NCI-H526 treated with DMSO at 0.1 percent for 48 hours (cell line): ENCODE measurements around the gene CYP4F8.
"Not testable (repeated sequence)": the region's sequence is repeated elsewhere in the genome, so short reads cannot be mapped to it uniquely, and the experiment has no call there.

Source experiments
- DNase-seq: peaks from one replicate; lab custom pipeline; 2025; lab: John Stamatoyannopoulos, UW

Gene CYP4F8

GRCh38 chr19:15614507-15615379 lies at the start of gene CYP4F8:
TSS of gene CYP4F8 (plus strand) at chr19:15615218. CDS start at chr19:15615617, 399 bp downstream.
- DNase-seq, result no peak

DNA sequence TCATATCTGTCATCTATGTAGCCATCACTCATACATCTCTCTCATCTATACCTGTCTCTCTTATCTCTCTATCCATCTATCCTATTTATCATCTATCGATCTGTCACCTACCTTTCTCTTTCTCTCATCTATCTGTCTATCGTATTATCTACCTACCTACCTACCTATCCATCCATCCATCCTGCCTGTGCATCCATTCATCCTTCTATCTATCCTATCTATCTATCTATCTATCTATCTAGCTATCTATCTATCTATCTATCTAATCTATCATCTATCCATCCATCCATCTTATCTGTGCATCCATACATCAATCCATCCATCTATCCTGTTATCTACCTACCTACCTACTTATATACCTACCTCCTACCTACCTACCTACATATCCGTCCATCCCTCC lies 44.6 kb upstream of the CYP4F8 start:
- DNase-seq, result no peak

DNA sequence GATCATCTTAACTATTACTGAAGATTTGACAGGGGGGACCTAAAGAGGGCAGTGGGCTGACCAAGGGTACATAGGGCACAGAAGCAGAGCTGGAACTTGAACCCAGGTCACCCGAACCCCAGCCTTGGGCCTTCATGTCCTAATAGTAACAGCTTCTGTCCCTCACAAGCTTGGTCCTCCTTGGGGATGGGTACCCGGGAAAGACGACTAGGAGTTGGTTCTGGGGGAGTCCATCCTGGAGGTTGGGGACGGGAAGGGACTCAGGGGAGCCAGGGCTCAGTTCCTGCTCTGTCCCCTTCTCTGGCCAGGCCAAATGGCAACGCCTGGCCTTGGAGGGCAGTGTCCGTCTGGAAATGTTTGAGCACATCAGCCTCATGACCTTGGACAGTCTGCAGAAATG lies 39.6 kb upstream of the CYP4F8 start:
- no peak for DNase-seq

DNA sequence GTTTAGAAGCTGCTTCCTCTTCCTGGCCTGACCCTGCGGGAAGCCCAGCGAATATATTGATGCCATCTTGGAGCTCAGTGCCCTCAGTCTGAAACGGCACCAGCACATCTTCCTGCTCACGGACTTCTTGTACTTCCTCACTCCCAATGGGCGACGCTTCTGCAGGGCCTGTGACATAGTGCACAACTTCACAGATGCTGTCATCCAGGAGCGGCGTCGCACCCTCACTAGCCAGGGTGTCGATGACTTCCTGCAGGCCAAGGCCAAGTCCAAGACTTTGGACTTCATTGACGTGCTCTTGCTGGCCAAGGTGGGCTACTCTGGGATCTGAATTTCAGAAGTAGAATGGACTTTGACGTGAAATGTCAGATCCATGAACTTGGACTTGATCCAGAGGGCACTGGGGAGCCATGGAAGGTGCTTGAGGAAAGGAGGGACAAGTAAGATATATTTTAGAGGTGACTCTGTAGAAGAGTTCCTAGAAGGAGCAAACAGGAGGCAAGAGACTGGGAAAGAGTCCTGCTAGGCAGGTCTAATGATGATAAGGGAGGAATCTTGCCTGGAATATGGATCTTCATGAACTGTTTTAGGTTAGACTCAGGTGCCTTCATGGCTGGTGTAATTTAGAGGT lies 38.4 kb upstream of the CYP4F8 start:
- DNase-seq, result no peak

DNA sequence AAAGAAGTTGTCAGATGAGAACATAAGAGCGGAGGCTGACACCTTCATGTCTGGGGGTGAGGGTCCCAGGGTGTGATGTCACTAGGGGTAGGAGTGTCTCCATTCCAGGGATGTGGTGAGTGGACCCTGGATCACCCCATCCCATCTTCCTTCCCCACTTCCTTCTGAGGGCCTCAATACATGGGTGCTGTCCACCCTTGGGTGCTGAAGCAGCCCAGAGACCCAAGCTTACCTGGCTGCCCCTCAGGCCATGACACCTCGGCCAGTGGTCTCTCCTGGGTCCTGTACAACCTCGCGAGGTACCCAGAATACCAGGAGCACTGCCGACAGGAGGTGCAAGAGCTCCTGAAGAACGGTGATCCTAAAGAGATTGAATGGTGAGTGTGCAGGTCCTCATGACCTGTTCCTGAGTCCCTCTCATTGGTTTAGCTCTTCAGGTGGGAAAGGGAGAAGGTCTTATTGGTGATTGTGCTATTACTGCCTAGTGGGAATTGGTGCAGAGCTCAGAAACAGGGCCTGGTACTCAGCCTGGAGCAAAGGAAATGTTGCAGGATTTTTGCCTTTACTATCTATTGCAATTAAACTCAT lies 37.7 kb upstream of the CYP4F8 start:
- no peak for DNase-seq

GRCh38 chr19:15583346-15583745 lies 31.7 kb upstream of the CYP4F8 start:
- no peak for DNase-seq

DNA sequence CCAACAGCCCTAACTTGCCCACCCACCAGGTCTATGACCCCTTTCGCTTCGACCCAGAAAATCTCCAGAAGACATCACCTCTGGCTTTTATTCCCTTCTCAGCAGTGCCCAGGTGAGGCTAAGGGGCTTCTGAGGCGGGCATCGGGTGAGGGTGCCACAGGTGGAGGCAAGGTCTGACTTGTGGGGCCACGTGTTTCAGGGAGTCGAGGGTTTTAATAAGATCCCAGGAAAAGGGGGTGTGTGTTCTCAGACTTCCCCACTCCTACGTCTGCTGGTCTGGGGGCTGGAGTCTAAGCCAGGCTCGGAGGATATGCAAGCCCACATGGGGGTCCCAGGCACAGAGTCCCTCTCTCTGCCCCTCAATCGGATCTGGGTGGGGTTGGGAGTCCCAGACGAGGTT lies 30.9 kb upstream of the CYP4F8 start:
- DNase-seq, result no peak

GRCh38 chr19:15584541-15585115 lies 30.4 kb upstream of the CYP4F8 start:
- DNase-seq, result peak; percentile 3

DNA sequence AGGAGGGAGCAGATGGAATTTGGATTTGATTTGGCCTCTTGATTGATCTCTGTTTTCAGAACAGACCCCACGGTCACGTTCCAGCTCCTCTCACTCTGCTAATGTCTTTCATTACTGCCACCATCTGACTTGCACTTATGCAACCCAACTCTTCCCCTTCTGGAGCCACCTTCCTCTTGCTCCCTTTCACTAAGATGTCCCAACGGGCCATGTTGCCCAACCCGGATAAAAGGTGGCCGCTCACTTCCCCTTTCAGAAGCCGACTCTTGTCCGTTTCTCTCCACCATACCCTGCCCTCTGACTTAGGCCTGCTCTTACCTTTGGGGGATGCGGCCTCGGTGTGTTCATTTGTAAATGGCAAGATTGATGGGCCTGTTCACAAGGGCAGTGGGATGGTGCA lies 27.4 kb upstream of the CYP4F8 start:
- DNase-seq, result no peak

DNA sequence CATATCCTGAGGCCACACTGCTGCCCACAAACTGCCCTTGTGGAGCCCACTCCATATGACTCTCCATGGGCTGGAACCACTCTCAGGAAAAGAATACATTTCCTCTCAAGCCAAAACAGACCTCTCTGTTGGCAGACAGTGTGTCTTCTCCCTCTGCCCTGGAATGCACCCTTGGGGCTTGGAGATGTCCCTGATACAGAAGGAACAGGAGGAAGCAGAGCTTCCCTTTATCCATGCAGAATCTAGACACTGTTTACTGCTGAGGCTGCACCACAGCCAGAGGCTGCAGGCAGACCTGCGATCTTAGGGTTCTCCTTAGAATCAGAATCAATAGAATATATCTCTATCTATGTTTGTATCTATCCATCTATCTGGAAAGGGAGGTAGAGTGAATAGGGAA lies 26.8 kb upstream of the CYP4F8 start:
- no peak for DNase-seq

DNA sequence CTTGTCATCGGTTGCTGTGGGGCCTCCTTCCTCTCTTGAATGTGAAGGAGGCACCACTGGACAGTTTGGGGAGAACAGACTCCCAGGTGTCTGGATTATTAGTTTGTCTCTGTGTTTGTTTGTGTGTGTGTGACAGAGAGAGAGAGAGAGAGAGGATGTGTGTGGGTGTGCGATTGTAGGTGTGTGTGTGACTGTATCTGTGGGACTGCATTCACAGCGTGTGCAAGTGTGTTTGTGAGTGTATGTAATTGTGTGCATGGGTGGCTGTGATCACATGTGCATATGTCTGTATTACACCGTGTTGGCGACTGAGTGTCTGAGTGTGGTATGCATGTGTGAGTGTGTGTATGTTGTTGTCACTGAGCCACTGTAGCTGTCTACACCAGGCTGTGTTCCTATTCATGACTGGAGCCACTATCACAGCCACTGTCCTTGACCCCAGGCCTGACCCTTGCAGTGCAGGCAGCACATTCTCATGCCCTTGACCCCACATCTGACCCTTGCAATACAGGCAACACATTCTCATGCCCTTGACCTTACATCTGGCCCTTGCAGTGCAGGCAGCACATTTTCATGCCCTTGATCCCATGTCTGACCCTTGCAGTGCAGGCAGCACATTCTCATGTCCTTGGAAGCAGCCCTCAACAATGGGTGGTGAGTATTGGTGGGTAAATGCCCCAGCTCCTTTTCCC lies 25.1 kb upstream of the CYP4F8 start:
- DNase-seq, result no peak

GRCh38 chr19:15591796-15592195 lies 23.2 kb upstream of the CYP4F8 start:
- DNase-seq, result no peak

- DNase-seq, result not testable (repeated sequence)
Measured at GRCh38 chr19:15592506-15592905, 22.5 kb upstream of the CYP4F8 start.

DNA sequence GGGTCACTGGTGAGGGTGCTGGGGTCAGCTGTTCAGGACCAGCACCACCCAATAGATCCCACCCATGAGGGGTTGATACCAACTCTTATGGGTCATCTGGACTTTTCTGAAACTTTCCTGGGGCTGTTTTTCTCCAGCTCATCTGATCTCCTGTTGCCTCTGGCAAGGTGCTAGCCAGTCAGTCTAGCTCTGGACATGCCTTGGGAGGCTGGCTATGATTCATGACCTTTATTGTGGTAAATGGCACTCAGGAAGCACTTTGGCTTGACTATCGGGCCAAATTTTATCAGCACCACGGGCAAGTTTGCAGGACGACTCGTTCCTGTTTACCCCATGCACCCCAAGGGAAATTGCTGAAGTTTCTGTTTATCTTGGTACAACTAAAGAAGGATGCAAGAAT lies 21.3 kb upstream of the CYP4F8 start:
- DNase-seq, result not testable (repeated sequence)

GRCh38 chr19:15595069-15595468 lies 19.9 kb upstream of the CYP4F8 start:
- DNase-seq, result no peak

- not testable (repeated sequence) for DNase-seq
Measured at GRCh38 chr19:15607978-15608925, 6.8 kb upstream of the CYP4F8 start.

DNA sequence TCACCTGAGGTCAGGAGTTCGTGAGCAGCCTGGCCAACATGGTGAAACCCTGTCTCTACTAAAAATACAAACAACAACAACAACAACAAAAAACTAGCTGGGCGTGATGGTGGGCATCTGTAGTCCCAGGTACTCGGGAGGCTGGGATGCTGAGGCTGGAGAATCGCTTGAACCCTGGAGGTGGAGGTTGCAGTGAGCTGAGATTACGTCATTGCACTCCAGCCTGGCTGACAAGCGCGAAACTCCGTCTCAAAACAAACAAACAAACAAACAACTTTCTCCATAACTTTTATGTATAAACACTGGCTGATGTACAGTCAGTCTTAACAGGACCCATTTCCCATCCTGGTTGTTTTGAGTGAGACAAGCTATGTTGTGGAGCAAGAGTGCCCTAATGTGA lies 5.8 kb upstream of the CYP4F8 start:
- no peak for DNase-seq

DNA sequence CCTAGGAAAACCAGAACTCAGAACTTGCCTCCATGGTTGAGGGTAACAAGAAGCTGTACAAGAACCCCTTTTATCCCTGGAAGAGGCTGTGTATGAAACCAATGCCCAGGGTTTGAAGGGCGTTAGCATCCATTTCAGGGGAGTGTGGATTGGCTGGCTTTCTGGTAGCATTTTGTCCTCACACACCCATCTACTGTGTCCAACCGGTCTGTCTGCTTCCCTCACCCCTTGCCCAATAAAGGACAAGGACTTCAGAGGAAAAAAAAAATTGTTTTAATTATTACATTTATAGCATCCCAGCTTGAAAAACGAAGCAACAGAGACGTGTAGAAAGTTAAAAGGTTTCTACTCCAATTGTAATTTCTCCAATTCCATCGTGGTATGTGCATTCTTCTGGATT lies 2.7 kb upstream of the CYP4F8 start:
- no peak for DNase-seq

- DNase-seq, result no peak
Measured at GRCh38 chr19:15613338-15613737, 1.7 kb upstream of the CYP4F8 start.

GRCh38 chr19:15615526-15615925 lies 508 bp downstream of the CYP4F8 start:
- no peak for DNase-seq

- no peak for DNase-seq
Measured at GRCh38 chr19:15616183-15616582, 1.2 kb downstream of the CYP4F8 start.
